Fibroblast of the aortic adventitia (primary cell): ENCODE results near the gene SUGP2. TPM values are rescaled to one million over a fixed set of nuclear protein-coding genes. Genes with fewer than 3 reads are reported as not detected.

Source experiments
- DNase-seq: peaks from one replicate; pipeline ENCODE4 v3.0.0-alpha.2; 2010; ENCODE audit warnings: low read depth
- H3K4me3 ChIP-seq: 2 replicates; pipeline ENCODE4 v1.5.1; 2011; ENCODE audit warnings: low read depth, mild to moderate bottlenecking, control low read depth, low read length, moderate library complexity
- total RNA-seq: library from RNA; depleted of rRNA; stranded (reverse); fragments of >200 nt; gene quantifications from 2 replicates; pipeline ENCODE4 v1.2.3, GENCODE V29; 2012; ENCODE audit warnings: low replicate concordance
- TF ChIP-seq, protein P1 (sequence below): IDR thresholded peaks from 2 replicates; pipeline ENCODE4 v1.5.1; 2011; ENCODE audit warnings: mild to moderate bottlenecking, low read length, control low read depth, inconsistent platforms; ENCODE audit not compliant: insufficient read depth

SUGP2 gene
- total RNA-seq, 1 donor: 35.3 TPM

DNA sequence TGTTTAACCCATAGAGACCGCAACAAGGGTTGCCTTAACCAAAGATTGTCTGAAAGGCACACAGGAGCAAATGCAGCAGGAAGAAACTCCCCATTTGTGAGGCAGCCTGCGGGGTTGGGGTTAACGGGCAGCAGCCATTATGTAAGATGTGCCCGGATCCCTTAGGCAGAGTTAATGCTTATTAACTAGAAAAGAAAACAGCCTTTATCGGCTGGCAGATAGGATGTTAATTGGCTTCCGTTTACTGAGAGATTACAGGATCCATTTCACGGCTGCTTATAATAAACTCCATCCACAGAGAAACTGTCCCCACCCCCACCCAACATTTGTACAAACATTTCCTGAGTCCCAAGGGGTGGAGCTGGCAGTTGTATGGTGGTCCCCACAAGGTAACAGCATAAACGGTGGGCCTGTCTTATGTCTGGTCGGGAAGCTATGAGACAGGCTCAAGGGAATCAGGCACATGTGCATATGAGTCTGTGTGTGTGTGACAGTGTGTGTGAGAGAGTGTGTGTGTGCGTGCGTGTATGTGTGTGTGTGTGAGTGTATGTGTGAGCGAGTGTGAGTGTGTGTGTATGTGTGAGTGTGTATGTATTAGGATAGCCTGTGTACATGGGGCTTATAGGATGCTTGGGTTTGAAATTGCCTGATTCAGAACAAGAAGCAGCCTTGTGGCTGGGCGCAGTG lies 41.0 kb upstream of the SUGP2 start:
- no peak overlapping the region for H3K4me3 ChIP-seq
- TF ChIP-seq, protein P1, sequence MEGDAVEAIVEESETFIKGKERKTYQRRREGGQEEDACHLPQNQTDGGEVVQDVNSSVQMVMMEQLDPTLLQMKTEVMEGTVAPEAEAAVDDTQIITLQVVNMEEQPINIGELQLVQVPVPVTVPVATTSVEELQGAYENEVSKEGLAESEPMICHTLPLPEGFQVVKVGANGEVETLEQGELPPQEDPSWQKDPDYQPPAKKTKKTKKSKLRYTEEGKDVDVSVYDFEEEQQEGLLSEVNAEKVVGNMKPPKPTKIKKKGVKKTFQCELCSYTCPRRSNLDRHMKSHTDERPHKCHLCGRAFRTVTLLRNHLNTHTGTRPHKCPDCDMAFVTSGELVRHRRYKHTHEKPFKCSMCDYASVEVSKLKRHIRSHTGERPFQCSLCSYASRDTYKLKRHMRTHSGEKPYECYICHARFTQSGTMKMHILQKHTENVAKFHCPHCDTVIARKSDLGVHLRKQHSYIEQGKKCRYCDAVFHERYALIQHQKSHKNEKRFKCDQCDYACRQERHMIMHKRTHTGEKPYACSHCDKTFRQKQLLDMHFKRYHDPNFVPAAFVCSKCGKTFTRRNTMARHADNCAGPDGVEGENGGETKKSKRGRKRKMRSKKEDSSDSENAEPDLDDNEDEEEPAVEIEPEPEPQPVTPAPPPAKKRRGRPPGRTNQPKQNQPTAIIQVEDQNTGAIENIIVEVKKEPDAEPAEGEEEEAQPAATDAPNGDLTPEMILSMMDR: no peak

DNA sequence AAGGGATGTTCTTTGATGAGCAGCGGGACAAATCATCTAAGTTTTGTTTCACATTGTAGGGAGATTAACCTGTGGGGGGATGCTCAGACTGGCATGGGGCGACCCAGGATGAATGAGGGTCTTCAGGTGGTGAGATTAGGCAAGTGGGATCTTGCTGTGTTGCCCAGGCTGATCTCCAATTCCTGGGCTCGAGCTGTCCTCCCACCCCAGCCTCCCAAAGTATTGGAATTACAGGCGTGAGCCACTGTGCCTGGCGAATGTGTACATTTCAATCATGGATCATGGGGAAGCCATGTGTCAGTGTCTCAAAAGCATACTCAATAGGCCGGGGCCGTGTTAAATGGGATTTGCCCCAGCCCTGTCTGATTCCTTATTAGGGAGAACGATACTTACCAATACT lies 38.6 kb upstream of the SUGP2 start:
- DNase-seq: no peak
- no peak overlapping the region for H3K4me3 ChIP-seq
- TF ChIP-seq, protein P1: no peak

More for the DNA sequence above, 41.0 kb upstream of the SUGP2 start:
- no peak for DNase-seq

DNA sequence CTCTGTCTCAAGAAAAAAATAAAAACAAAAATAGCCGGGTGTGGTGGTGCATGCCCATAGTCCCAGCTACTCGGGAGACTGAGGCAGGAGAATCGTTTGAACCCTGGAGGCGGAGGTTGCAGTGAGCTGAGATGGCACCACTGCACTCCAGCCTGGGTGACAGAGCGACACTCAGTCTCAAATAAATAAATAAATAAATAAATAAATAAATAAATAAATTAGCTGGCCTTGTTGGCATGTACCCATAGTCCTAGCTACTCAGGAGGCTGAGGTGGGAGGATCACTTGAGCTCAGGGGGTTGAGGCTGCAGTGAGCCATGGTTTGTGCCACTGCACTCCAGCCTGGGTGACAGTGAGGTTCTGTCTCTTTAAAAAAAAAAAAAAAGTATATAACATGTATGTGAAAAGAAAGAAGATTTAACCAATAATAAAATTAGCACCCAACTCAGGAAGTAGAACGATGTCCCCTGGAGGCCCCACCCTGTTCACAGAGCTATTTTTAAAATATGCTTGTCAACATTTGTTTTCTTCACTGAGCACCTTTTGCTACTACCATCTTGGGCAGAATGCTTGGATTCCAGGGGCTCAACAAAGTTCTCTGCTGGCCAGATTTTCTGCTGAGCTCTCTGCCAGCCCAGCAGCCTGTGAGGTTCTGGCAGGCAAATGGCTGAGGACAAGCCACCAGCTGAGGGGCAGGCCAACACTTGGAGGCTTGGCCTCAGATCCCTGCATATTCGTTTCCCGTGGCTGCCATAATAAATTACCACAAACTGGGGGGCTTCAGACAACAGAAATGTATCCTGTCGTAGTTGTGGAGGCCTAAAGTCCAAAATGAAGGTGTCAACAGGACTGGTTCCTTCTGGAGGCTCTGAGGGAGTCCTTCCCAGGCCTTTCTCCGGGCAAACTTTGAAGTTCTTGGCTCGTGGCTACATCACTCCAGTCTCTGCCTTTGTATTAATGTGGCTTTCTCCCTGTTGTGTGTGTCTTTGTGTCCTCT lies 35.6 kb upstream of the SUGP2 start:
- H3K4me3 ChIP-seq: no peak overlapping the region
- TF ChIP-seq, protein P1: no peak
- DNase-seq: no peak

DNA sequence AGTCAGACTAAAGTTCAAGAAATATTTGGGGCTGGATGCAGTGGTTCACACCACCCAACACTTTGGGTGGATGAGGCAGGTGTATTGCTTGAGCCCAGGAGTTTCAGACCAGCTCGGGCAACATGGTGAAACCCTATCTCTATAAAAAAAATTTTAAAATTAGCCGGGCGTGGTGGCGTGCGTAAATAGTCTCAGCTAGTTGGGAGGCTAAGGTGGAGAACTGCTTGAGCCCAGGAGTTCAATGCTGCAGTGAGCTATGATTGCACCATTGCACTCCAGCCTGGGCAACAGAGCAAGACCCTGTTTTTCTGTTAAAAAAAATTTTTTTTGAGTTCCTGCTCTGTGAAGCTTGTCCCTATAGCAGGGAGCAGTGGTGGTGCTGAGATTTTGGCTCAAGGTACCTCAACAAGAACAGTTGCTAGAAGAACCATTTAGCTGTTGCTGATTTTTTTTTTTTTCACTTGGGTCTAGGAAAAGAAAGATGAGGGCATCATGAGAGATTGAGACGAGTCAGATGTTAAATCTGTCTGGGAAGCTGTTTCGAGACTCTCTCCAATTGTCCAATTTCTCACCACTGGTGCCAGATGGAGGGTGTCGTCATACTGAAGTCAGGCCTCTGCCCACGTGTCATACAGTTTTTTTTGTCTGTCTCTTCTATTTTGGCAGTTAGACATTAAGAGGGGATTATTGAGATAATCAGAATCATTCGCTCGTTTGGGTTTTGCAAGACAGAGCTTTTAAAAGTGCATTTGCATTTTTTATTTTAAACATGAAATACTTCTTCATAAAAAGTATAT lies 34.2 kb upstream of the SUGP2 start:
- TF ChIP-seq, protein P1: no peak
- peak; percentile 22 for DNase-seq
- no peak overlapping the region for H3K4me3 ChIP-seq

DNA sequence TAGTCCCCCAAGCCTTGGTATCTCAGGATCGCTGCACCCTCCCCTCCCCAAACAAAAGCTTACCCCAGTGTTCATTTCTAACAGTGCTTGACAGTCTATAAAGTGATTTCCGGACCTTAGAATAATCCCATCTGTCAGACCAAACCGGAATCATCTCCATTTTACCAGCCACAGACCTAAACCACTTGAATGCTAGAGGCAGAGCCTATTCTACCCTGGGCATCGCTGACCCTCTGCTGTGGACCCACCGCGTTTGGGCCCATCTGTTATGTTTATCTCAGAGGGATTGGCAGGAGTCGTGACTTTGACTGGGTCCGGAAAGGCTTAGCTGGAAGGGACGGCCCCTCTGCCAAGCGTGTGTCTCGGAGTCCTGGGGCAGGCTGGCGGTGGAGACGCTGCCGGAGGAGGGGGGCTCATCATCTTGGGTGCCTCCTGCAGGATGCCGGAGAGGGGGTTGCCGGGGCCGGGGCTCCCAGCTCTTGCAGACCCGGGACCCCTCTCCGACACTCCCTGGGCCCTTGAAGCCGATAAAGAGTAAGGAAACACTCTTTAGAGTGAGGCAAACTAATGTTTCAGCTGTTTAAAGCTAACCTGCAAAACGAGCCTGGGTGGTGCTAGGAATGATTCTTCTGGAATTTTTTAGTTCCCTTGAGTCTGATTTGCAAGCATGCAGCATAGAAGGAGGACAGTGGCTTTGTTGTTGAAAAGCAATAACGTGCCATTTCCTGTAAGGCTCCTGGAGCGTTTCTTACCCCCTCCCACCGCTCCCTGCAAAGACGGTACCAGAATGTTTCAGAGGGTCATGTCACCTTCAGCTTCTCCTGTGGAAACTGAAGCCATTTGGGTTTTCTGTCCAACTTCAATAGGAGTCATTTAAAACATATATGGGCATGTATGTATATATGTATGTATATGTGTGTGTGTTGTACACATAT lies 31.8 kb upstream of the SUGP2 start:
- TF ChIP-seq, protein P1: no peak
- no peak for DNase-seq
- peak overlapping the region; percentile 89 for H3K4me3 ChIP-seq
